Fibroblast of skin of scalp (primary cell): ENCODE data around the gene TSPAN18.
A peak's percentile ranks its signal among the peaks of the same experiment; 100 is the strongest.

Experiments
- DNase-seq: peaks from one replicate; pipeline ENCODE4 v3.0.0-alpha.2; 2013

The TSPAN18 gene

DNA sequence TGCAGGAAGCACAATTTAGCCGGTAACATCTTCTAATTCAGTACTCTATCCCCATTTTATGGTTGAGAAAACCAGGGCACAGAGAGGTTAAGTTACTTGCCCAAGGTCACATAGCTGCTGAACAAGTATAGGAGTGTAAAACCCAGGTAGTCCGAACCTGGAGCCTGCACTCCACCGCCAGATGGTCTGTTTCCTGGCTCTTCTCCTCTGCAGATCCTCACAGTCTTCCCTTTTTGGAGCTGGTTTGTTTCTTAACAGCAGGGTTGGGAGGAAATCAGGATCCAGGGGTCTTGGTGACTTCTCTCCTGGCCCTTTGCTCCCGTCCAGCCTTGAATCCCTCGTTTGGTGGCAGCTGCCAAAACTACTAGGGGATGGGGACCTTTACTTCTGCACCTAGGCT lies 12.0 kb downstream of the TSPAN18 start:
- DNase-seq = no peak

DNA sequence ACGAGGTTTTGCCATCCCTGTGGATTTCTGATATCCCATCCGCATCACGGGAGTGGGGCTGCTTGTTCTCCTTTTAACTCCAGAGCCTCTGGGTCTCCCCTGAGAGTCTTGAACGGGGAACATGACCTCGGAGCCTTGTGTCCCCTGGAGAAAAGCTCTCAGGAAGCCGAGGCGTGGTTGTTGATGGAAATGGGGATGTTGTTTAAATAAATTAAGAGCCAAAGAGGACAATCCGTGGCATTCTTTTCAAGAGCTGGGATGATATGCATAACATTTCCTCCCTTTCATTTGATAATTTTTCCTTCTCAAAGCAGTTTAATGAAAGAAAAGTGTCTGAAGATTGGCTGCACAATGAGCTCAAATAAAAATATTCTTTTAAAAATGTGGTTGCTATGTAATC lies 14.2 kb downstream of the TSPAN18 start:
- no peak for DNase-seq

DNA sequence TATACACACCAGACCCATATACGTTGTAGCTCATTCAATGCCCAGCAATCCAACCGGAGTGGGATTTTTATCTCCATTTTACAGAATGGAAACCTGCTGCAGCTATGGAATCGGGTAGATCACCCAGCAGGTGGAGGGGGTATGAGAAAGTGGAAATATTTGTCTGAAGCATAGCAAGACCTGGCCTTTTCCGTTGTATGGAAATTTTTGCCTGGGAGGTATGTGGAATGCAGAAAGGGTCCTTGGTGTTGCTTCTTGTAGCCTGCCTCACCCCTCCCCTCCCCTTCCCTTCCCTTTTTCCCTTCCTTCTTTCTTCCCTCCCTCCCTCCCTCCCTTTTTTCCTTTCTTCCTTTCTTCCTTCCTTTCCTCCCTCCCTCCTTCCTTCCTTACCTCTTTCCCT lies 15.2 kb downstream of the TSPAN18 start:
- no peak for DNase-seq

DNA sequence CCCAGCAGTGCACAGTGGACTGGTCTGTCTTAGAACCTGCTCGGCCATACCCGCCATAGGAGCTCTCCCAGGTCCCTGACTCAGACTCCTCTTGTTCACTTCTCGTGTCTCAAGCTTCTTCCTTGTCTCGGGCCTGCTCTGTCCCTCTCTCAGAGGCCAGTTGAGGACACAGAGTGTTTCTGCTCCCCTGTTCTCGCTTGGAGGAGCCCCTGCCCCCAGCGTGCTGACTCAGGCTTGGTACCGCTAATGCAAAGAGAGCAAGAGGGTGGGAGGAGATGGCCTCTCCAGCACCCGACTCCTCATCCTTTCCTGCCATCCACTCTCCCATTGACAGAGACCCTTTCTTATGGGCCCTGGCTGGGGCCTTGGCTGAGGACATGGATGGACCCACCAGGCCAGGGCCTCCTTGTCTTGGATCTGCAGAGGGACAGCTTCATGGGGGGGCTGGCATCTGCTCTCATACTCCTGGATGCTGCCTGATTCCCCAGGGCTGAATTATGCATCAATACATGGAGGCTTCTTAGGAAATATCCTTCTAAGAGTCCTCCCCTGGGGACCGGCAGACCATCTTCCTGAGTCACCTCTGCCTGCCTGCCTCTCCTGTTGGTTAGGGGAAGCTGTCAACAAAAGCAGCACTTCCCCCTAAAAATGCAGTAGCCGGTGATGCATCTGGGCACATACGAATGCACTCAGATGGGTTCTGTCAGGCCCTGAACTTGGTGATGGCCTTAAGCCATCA lies 15.9 kb downstream of the TSPAN18 start:
- DNase-seq = peak; percentile 67

DNA sequence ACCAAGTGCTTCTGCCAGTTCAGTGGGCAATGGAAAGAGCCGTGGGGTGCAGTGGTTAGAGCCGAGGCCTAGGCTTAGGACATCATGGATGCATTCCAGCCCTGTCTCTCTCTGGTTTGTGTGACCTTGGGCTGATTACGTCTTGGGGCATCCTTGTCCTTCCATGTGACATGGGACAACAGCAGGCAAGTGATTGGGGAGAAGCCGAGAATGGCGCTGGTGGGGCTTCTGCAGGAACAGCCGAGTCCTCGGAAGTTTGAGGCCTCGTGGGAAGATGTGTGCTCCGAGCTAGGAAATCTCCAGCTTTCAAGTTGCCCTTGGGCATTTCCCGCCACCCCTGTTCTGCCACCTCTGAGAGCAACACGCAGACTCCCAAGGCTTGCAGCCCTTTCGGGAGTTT lies 16.6 kb downstream of the TSPAN18 start:
- DNase-seq = no peak

DNA sequence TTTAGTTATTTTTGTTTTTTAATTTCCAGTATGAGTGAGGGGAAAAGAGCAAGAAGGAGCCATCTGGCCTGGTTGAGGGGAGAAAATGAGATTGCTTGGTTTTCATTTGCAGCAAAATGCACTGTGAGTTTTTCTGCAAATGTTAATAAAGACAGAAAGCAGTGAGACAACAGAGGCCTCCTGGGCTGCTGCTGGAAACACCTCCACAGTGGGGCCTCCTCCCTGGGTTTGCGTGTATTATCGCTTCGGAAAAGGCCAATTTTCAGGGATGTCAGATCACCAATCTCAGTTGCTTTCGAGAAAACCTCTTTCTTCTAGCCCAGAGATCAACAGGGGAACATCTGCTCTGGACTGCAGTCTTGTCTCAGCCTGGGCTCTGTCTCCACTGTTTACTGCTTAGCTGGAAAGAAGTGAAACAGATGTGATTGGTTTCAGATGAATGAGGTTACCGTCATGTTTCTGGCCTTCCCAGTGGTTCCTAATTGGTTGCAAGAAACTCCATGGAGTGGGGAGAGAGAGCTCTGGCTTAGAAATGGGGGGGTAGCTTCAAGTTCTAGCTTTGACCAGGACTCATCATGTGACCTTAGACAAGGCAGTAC lies 17.3 kb downstream of the TSPAN18 start:
- DNase-seq = no peak

DNA sequence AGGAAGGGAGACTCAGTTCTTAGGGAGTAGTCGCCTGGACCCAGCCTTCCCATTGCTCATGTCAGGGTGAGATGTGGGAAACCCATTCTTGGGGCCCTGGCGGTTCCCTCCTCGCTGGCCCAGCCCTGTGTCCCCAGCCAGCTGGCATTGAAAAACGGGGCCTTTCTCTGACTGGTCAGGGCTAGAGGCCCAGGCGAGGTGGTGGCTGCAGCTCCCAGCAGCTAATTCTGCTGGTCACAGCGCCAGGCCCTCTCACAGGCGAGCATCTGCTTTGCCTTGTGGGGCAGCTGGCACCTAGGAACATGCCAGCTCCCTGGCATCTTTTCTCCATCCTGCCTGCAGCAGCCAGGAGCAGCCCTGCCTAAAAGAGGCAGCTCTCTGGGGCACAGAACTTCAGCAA lies 20.1 kb downstream of the TSPAN18 start:
- no peak for DNase-seq

DNA sequence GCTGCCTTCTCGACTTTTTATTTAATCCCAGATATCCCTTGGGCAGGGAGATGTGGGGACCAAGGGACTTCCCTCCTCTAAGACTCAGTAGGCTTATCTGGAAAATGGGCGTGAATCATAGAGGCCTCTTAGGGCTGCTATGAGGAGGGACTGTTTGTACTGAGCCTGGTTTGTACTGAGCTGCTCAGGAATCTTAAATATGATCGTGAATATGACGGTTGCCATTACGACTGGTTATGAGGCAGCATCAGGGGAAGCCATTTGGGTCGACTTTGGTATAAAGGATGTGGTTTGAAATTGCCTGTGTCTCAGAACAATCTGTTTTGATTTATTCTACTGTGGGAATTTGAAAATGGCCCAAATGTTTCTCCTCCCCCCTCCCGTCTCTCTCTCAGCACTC lies 20.6 kb downstream of the TSPAN18 start:
- DNase-seq = peak; percentile 96

DNA sequence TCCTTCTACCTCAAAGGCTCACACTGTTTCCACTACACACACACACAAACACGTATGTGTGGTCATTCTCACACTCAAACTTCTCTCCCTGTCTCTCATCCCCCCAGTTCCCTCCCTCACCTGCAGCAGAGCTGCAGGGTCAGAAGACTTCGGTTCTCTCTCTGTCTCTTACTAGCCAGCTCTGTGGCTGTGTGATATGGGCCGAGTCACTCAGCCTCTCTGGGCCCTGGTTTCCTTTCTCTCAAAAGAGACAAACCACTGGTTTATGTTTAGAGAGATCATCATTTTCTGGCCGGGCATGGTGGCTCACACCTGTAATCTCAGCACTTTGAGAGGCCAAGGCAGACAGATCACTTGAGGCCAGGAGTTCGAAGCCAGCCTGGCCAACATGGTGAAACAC lies 21.1 kb downstream of the TSPAN18 start:
- no peak for DNase-seq

DNA sequence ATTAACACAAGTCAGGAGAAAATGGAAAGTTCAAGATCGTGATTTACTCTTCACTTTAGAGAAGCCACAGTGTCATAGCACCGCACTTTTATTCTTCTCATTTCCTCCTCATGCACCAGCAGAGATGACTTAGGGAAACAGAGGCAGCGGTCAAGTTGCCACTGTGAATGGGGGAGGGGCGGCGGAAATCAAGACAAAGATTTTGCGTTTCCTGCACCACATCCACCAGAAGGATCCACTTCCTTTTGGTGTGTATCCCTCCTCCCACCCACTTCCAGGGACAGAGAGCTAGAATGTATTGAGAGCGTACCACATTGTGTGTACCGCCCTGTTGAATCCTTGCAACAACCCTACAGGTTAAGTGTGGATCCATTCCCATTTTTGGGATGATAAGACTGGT lies 21.8 kb downstream of the TSPAN18 start:
- no peak for DNase-seq

DNA sequence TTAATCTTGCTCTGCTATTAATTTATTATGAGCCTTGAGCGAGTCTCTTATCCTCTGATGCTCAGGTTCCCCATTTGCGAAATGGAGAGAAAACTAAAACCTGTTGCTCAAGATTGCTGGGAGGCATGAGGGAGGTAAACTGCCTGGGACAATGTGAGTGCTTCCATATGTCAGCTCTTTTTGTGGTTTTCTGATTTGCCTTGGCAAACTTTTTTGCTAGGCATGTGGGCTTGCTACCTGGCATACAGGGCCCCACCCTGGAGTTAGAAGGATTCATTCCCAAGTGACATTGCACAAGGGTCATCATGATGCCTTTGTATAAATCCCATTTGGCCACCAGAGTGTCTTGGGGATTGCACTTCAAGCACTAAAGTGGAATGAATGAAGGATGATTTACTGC lies 22.4 kb downstream of the TSPAN18 start:
- DNase-seq = peak; percentile 56

DNA sequence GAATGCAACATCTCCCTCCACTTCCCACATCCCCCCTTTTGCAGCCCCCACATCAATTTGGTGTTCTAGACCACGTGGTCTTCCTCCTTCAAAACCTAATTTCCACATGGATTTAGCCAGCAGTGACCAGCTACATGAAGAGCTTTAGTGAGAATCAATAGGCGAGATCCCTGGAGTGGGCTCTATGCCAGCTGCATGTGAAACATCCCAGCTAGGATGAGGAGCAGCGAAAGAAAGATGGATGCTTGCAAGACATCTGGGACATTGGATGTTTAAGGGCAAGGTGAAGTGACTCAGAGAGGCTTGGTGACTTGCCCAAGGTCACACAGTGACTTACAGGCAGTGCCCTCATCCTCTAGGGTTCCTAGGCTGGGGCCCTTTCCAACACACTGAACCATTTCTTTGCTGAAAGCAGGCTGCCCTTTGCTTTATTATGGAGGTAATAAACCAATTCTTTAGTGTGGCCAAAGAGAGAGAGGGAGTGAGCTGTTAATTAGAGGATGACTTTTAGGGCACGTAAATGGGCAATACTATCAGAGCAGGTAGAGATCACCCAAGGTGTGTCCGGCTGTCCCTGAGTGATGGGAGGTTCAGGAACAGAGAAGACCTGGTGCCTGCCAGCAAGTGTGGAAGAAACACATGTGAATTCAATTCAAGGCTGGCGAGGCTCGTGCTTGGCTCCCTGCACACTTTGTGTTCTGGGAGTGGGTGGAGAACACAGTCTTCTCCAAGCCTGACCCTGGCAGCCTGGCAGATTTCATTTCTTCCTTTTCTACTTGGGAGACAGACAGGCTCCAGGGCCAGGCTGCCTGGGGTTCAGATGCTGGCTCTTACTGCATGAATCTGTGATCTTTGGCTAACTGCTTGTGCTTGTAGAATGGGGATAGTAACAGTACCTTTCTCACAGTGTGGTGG lies 24.0 kb downstream of the TSPAN18 start:
- DNase-seq = no peak

DNA sequence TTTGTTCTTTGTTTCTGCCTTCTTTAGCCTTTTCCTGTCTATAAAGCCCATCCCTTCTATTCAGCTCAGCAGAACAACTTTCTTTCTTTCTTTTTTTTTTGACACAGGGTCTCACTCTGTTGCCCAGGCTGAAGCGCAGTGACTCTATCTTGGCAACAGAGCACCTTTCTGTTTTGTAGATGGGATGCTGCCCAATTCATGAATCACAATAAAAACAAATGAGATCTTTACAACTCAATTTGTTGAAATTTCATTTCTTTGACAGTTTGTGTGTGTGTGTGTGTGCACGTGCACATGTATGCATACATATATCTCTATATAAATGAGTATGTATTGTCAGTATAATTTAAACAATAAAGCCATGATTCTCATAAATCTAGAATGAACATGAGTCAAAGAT lies 25.5 kb downstream of the TSPAN18 start:
- peak; percentile 71 for DNase-seq

DNA sequence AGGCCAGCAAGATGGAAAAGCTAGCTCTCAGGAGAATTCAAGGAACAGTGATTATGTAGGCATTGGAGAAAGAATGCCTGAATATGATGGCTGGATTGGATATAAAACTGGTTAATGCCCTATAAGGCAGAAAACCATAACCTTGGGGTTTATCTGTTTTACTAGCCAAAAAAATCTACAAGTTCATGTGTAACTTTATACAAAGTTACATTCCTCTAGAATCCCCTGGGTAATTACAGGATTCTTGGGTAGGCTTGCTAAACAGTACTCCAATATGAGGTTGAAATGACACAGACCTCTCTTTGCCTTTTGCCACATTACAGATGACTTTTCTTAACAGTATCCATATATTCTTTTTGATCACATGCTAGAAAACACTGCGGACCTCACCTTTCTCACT lies 26.0 kb downstream of the TSPAN18 start:
- peak; percentile 94 for DNase-seq

DNA sequence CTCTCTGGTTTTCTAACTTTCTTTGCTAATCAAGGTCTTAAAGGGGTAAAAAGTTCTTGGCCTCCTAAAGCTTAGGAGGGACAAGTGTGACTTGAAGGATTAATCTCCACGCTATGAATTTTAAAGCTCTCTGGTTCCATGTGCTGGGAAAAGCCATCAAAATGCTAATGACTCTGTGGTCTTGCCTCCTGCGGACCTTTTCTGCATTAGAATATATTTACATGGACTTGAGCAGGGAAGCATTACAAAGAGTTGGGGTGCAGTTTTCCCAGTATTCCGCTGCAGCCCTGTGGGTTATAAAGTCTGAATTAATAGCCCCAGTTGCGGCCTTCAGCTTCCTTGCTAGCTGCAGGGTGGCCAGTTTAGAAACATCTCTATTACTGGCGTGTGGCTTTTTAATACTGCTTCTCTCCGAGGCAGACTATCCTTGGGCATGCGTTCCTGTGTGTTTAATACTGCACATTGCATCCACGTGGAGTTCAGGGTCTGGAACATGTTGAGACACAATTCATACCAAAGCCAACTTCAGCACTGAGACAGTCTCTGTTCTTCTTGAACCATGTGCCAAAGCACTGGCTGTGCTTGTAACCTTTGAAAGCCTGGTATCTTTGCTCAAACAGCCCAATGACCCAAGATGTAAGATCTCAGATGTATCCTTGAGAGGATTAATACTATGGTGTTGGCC lies 27.3 kb downstream of the TSPAN18 start:
- DNase-seq = peak; percentile 69

DNA sequence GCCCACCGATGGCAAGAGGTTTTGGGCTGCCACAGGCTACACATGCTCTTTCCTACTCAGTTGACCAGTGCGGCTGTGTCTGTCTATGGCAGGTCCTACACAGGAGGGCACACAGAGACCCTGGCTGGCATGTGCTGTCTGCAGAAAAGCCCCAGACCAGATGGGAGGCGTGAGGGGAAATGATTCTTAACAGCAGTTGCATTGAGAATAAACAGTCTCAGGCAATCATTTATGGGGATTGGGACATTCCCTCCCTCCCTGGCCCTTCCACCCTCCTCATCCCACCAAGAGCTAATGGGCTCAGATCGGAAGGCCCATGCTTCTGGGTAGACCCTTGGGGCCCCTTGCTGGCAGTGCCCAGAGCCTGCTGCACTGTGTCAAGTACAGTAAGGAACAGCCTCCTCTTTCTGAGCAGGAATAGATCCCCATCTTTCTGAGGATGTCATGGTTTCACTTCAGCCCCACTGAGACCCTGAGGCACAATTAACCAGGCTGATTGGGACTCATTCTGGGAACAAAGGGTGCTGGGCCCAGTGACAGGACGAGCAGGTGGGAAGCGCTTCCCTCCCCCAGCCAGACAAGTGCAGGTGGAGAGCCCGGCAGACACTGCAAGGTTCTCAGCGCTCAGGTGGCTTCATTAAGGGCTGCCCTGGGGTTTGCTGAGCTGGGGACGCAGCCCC lies 28.3 kb downstream of the TSPAN18 start:
- DNase-seq = no peak

DNA sequence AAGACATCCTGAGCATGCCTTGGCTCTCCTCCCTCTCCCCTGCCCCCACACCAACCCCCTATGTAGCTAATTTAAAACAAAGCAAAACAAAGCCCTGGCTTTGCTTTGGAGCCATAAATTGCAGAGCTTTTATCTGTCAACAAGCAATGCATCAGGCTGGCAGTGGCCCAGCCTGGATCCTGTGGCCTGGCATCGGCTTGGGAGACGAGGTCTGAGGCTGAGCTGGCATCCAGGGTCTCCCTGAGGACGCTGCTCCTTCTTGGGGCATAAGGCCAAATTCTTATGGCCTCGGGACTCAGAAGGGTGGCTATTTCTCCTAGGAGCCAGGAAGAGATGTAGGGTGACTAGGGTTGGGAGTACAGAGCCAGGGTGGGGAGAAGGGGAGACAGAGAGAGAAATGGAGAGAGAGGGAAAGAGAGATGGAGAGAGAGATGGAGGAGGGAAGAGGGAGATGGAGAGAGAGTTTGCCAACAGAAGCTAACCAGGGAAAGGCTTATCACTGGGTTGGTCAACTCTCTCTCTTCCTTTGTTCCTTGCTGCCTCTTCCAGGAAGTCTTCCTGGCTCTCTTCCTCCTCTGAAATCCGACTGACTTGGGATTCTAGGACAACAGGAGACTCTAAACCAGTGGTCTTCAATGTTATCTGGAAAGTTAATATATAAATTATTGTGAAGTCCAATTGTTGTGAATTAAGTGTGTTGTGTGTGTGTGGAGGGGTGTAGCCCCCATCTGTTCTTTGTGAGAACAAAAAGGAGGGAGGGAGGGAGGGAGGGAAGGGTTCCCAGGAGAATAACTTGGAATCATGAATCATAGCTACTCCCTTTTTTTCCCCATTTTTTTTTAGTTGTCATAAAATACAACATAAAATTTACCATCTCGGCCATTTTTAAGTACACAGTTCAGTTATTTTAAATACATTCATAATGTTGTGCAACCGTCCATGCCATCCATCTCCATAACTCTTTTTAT lies 29.1 kb downstream of the TSPAN18 start:
- peak; percentile 92 for DNase-seq

DNA sequence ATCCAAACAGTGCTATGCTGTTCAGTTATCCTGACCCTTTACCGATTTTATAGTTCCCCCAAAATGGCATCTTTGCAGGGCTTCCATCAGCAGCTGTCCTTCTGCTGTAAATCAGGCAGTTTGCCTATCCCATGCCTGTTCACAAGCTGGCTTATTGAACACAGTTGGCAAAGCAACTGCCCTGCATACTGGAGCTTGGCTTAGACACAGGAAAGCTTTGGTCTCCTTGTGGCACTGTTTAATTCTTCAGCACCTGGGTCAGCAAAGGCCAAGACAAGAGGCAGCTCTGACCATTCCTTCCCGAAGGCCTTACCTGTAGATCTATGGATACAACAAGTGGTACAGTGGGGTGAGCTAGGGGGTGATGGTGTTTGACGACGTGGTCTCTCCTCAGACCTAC lies 32.2 kb downstream of the TSPAN18 start:
- no peak for DNase-seq

DNA sequence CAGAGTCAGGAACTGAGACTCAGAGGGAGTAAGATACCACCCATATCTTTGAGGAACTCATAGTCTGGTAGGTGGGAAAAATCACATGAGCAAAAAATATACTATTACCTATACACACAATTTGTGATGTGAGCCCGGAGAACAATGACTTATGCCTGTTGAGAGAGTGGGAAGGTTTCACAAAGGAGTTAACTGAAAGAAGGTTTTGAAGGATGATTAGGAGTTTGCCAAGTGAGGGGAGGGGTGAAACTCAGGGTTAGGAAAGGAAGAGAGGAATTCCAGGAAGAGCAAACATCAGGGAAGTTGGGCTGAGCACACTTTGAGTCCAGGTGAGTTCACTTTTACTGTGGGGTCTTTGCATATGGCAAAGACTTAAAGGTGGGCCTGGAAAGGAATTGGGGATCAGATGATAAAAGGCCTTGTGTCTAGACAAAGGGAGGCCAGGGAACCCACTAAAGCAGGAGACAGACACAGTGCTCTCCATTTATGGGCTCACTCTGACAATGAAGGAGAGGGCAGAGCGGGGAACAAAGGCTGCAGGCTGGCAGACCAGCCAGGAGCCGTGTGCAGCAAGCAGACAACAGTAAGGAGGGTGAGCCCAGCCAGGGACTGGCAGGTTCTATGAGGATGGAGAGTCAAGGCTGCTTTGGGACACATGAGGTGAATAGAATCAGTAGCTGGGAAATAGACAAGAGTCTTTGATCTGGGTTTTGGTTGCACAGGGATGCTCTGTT lies 33.1 kb downstream of the TSPAN18 start:
- DNase-seq = no peak

DNA sequence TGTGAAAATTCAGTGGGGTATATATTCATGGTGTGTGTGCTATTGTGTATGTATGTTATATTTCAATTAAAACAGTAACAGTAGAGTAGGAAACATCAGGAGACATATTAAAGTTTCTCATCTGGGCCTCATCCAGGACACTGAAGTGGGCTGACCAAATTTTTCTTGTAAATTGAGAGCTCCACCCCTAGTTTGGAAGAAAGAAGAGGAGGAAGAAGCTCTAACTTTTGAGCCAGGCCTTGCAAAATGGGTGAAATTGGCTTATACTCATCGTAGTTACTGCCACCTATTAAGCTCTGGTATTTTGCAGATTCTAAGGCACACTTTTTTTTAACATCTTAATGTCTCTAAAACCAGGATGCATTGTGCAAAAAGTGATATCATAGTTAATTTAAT lies 33.7 kb downstream of the TSPAN18 start:
- DNase-seq = no peak
